GM20000 (cell line): ENCODE data around the gene CAPN8.

Experiments
- DNase-seq: peaks from one replicate; pipeline ENCODE4 v3.0.0; 2012; ENCODE audit warnings: low spot score
- TF ChIP-seq, protein P1 (sequence below): IDR thresholded peaks from 2 replicates; pipeline ENCODE4 v1.5.1; 2012; ENCODE audit warnings: mild to moderate bottlenecking, control low read depth; ENCODE audit errors: extremely low read depth, missing control alignments

The CAPN8 gene

GRCh38 chr1:223664106-223664505 lies 1.4 kb downstream of the CAPN8 start:
- DNase-seq = no peak
- TF ChIP-seq, protein P1, sequence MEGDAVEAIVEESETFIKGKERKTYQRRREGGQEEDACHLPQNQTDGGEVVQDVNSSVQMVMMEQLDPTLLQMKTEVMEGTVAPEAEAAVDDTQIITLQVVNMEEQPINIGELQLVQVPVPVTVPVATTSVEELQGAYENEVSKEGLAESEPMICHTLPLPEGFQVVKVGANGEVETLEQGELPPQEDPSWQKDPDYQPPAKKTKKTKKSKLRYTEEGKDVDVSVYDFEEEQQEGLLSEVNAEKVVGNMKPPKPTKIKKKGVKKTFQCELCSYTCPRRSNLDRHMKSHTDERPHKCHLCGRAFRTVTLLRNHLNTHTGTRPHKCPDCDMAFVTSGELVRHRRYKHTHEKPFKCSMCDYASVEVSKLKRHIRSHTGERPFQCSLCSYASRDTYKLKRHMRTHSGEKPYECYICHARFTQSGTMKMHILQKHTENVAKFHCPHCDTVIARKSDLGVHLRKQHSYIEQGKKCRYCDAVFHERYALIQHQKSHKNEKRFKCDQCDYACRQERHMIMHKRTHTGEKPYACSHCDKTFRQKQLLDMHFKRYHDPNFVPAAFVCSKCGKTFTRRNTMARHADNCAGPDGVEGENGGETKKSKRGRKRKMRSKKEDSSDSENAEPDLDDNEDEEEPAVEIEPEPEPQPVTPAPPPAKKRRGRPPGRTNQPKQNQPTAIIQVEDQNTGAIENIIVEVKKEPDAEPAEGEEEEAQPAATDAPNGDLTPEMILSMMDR = no peak

DNA sequence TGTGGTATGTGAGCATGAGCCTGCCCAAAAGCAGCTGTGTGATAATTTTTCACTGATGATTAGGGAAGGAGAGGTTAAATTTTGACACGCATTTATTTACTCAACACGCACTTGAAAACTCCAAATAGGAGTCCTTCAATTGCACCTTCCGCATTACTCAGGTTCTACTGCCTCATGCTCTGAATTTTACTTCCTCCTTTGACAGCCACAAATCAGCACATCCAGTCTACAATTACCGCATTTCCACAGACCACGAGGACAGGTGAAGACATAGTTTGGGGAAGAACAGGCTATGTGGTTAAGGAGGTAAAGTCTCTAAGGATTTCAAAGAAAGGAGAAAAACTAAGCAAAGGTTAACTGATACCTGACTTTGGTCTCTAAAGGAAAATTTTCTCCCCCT lies 2.6 kb downstream of the CAPN8 start:
- DNase-seq = no peak
- TF ChIP-seq, protein P1 = no peak

DNA sequence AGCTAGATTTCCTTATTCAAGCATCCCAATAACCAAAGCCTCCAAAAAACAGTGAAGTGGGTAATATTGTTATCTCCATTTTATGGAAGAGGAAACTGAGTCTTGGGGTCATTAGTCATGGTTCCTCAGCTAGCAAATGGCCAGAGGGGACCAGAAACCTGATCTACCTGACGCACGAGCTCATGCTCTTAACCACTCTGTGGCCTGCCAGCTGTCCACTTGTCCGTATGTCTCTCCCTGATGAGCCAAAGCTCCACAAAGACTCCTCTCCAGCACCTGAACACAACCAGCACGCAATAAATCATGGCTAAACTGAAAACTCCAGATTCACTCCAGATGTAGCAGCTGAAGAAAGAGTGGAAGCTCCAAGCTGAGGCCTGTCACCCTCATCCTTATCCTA lies 5.8 kb downstream of the CAPN8 start:
- TF ChIP-seq, protein P1 = no peak

DNA sequence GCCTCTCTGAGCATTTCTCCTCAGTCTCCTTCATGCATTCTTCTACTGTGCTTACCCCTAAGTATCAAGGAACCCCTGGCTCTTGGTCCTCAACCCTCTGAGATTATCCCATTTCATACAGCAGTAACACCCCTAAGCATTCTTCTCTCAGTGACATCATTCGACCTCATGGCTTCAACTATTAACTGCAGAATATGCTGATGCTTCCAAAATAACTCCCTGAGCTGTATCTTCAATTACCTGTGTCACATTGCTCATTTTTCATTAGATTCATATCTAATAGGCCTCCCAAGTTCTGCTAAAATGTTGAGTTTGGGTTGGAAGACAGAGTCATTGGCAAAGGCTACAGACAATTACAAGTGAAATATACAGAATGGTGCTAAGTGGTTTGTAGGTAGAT lies 7.5 kb downstream of the CAPN8 start:
- TF ChIP-seq, protein P1 = no peak
- no peak for DNase-seq

More for the DNA sequence above, 5.8 kb downstream of the CAPN8 start:
- DNase-seq = no peak

- DNase-seq = no peak
- TF ChIP-seq, protein P1 = no peak
These were observed 11.4 kb downstream of the CAPN8 start for GRCh38 chr1:223654083-223654482.

DNA sequence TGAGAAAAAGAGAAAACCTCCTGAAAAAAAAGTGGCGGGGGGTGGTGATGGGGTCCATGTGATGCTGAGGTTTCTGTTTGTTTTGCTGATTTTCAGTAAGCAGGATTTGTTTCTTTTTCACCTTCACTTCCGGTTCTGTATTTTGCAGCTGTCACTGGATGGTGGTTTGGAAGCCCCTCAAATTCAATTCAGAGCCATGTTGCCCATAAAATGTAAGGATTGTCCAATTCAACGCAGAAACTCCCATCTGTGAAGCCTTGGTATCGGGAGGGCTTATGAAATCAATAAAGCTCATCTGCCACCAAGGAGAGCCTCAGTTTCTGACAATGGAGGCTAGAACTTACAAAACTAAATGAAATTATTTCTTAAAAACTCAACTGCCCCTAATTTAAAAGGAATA lies 12.1 kb downstream of the CAPN8 start:
- TF ChIP-seq, protein P1 = no peak
- no peak for DNase-seq

DNA sequence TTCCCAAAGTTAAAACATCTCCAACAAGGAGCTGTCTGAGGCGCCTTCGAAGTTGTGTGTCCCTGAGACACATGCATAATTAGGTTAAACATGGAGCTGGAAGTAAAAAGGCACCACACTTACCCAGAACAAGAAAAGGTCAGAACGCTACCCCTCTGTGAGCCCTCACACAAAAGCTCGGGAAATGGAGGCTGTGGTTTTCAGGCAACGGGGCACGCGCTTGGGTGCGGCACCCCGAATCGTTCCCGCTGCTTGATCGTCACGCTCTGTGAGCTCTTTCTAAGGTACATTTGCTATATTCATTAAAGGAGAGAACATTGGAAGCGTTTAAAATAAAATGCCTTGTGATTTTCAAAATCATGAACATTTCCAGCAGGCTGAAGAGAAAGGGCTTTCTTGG lies 12.5 kb downstream of the CAPN8 start:
- no peak for DNase-seq

More for the DNA sequence above, 12.5 kb downstream of the CAPN8 start:
- TF ChIP-seq, protein P1 = no peak
